ENCODE data around the gene NOC2L.

DNA sequence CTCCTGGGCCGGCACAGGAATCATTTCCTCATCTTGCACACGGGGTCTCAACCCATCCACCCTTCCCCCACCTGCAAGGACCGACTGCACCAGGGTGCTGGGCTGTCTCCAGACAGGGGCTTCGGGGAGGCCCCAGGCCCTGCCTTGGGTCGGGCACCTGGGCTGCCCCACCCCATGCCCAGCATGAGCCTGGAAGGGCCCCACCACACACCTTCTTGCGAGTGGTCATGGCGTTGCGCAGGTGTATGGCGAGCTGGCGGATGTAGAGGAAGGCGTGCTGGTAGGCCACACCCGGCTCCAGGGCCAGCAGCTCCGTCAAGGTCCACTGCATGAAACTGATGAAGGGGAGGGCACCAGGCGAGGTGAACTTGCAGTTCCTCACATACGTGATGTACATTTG, 6.9 kb downstream of the NOC2L start:
- TF ChIP-seq, protein P1, sequence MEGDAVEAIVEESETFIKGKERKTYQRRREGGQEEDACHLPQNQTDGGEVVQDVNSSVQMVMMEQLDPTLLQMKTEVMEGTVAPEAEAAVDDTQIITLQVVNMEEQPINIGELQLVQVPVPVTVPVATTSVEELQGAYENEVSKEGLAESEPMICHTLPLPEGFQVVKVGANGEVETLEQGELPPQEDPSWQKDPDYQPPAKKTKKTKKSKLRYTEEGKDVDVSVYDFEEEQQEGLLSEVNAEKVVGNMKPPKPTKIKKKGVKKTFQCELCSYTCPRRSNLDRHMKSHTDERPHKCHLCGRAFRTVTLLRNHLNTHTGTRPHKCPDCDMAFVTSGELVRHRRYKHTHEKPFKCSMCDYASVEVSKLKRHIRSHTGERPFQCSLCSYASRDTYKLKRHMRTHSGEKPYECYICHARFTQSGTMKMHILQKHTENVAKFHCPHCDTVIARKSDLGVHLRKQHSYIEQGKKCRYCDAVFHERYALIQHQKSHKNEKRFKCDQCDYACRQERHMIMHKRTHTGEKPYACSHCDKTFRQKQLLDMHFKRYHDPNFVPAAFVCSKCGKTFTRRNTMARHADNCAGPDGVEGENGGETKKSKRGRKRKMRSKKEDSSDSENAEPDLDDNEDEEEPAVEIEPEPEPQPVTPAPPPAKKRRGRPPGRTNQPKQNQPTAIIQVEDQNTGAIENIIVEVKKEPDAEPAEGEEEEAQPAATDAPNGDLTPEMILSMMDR (optimal IDR thresholded peaks at IDR 0.05 in 1 of 3, IDR thresholded peaks at IDR 0.05 in 1 of 3, conservative IDR thresholded peaks at IDR 0.05 in 1 of 3; ENCODE audit: extremely low read depth in 1 of 3, insufficient read depth in 2 of 3, low read length in 3 of 3) = no peak
- no peak for TF ChIP-seq EZH2 (IDR thresholded peaks at IDR 0.05; ENCODE audit: low read length)

Measured in keratinocyte (primary cell).